ENCODE data around the gene HAUS1.
A peak's percentile ranks its signal among the peaks of the same experiment; 100 is the strongest.

The HAUS1 gene

GRCh38 chr18:46069524-46069923 lies 34.7 kb upstream of the HAUS1 start:
- Histone ChIP-seq H3K36me3 (ENCODE audit: control insufficient read depth, insufficient read depth, low read length) (no peaks in the 10 kb centered on the region), H3K27me3 (replicated peaks; ENCODE audit: control insufficient read depth, insufficient read depth, low read length, poor library complexity, severe bottlenecking) (no peaks in the 10 kb centered on the region), H3K4me3 (ENCODE audit: insufficient read depth, low read depth, low read length, poor library complexity, severe bottlenecking) (no peak overlapping the region), H3K27ac (ENCODE audit: insufficient read depth, low read length, poor library complexity, severe bottlenecking) (no peak overlapping the region), H3K9me3 (ENCODE audit: control insufficient read depth, low read length) (no peaks in the 10 kb centered on the region), H3K4me1 (ENCODE audit: control insufficient read depth, insufficient read depth, low read length, poor library complexity, severe bottlenecking) (peaks cover 22% of the 10 kb centered on the region)
- DNase-seq: no peak

- no peaks in the 10 kb centered on the region for H3K36me3 ChIP-seq (ENCODE audit: control insufficient read depth, insufficient read depth, low read length)
- no peak overlapping the region for H3K27ac ChIP-seq (ENCODE audit: insufficient read depth, low read length, poor library complexity, severe bottlenecking)
- no peaks in the 10 kb centered on the region for H3K9me3 ChIP-seq (ENCODE audit: control insufficient read depth, low read length)
- no peaks in the 10 kb centered on the region for H3K27me3 ChIP-seq (replicated peaks; ENCODE audit: control insufficient read depth, insufficient read depth, low read length, poor library complexity, severe bottlenecking)
- H3K4me3 ChIP-seq (ENCODE audit: insufficient read depth, low read depth, low read length, poor library complexity, severe bottlenecking): no peak overlapping the region
- DNase-seq: no peak
- peaks cover 22% of the 10 kb centered on the region for H3K4me1 ChIP-seq (ENCODE audit: control insufficient read depth, insufficient read depth, low read length, poor library complexity, severe bottlenecking)
These were observed 34.0 kb upstream of the HAUS1 start for GRCh38 chr18:46070232-46070631.

- Histone ChIP-seq H3K27ac (ENCODE audit: insufficient read depth, low read length, poor library complexity, severe bottlenecking) (peak overlapping the region; percentile 54), H3K36me3 (ENCODE audit: control insufficient read depth, insufficient read depth, low read length) (no peaks in the 10 kb centered on the region), H3K4me3 (ENCODE audit: insufficient read depth, low read depth, low read length, poor library complexity, severe bottlenecking) (peak overlapping the region; percentile 74), H3K27me3 (replicated peaks; ENCODE audit: control insufficient read depth, insufficient read depth, low read length, poor library complexity, severe bottlenecking) (no peaks in the 10 kb centered on the region), H3K9me3 (ENCODE audit: control insufficient read depth, low read length) (no peaks in the 10 kb centered on the region), H3K4me1 (ENCODE audit: control insufficient read depth, insufficient read depth, low read length, poor library complexity, severe bottlenecking) (peaks cover 22% of the 10 kb centered on the region)
- DNase-seq: no peak
These were observed 33.2 kb upstream of the HAUS1 start for GRCh38 chr18:46070815-46071652.

GRCh38 chr18:46071653-46072375 lies 32.4 kb upstream of the HAUS1 start, which contains the start of gene PSTPIP2:
Gene PSTPIP2, minus strand, starts transcription at chr18:46072260. Its CDS starts 72 bp downstream, at chr18:46072188.
- no peaks in the 10 kb centered on the region for H3K36me3 ChIP-seq (ENCODE audit: control insufficient read depth, insufficient read depth, low read length)
- H3K27ac ChIP-seq (ENCODE audit: insufficient read depth, low read length, poor library complexity, severe bottlenecking): peak within 1 kb of the TSS; percentile 54
- H3K4me3 ChIP-seq (ENCODE audit: insufficient read depth, low read depth, low read length, poor library complexity, severe bottlenecking): peak within 1 kb of the TSS; percentile 74
- DNase-seq: peak; percentile 28 to 41 (median 33)
- no peaks in the 10 kb centered on the region for H3K9me3 ChIP-seq (ENCODE audit: control insufficient read depth, low read length)
- H3K27me3 ChIP-seq (replicated peaks; ENCODE audit: control insufficient read depth, insufficient read depth, low read length, poor library complexity, severe bottlenecking): no peaks in the 10 kb centered on the region
- H3K4me1 ChIP-seq (ENCODE audit: control insufficient read depth, insufficient read depth, low read length, poor library complexity, severe bottlenecking): peaks cover 22% of the 10 kb centered on the region

- H3K36me3 ChIP-seq (ENCODE audit: control insufficient read depth, insufficient read depth, low read length): no peaks in the 10 kb centered on the region
- peak overlapping the region; percentile 74 for H3K4me3 ChIP-seq (ENCODE audit: insufficient read depth, low read depth, low read length, poor library complexity, severe bottlenecking)
- H3K9me3 ChIP-seq (ENCODE audit: control insufficient read depth, low read length): no peaks in the 10 kb centered on the region
- H3K4me1 ChIP-seq (ENCODE audit: control insufficient read depth, insufficient read depth, low read length, poor library complexity, severe bottlenecking): peaks cover 22% of the 10 kb centered on the region
- peak overlapping the region; percentile 54 for H3K27ac ChIP-seq (ENCODE audit: insufficient read depth, low read length, poor library complexity, severe bottlenecking)
- H3K27me3 ChIP-seq (replicated peaks; ENCODE audit: control insufficient read depth, insufficient read depth, low read length, poor library complexity, severe bottlenecking): no peaks in the 10 kb centered on the region
- DNase-seq: no peak
These were observed 31.8 kb upstream of the HAUS1 start for GRCh38 chr18:46072376-46072867.

GRCh38 chr18:46072959-46073358 lies 31.2 kb upstream of the HAUS1 start:
- Histone ChIP-seq H3K27ac (ENCODE audit: insufficient read depth, low read length, poor library complexity, severe bottlenecking) (no peak overlapping the region), H3K36me3 (ENCODE audit: control insufficient read depth, insufficient read depth, low read length) (no peaks in the 10 kb centered on the region), H3K27me3 (replicated peaks; ENCODE audit: control insufficient read depth, insufficient read depth, low read length, poor library complexity, severe bottlenecking) (no peaks in the 10 kb centered on the region), H3K4me1 (ENCODE audit: control insufficient read depth, insufficient read depth, low read length, poor library complexity, severe bottlenecking) (peaks cover 22% of the 10 kb centered on the region), H3K9me3 (ENCODE audit: control insufficient read depth, low read length) (no peaks in the 10 kb centered on the region), H3K4me3 (ENCODE audit: insufficient read depth, low read depth, low read length, poor library complexity, severe bottlenecking) (peak overlapping the region; percentile 74)
- no peak for DNase-seq

GRCh38 chr18:46073474-46074331 lies 30.5 kb upstream of the HAUS1 start:
- peaks cover 22% of the 10 kb centered on the region for H3K4me1 ChIP-seq (ENCODE audit: control insufficient read depth, insufficient read depth, low read length, poor library complexity, severe bottlenecking)
- H3K27ac ChIP-seq (ENCODE audit: insufficient read depth, low read length, poor library complexity, severe bottlenecking): no peak overlapping the region
- no peaks in the 10 kb centered on the region for H3K27me3 ChIP-seq (replicated peaks; ENCODE audit: control insufficient read depth, insufficient read depth, low read length, poor library complexity, severe bottlenecking)
- no peaks in the 10 kb centered on the region for H3K9me3 ChIP-seq (ENCODE audit: control insufficient read depth, low read length)
- DNase-seq: peak in 1 of 3 donors; percentile 13
- no peaks in the 10 kb centered on the region for H3K36me3 ChIP-seq (ENCODE audit: control insufficient read depth, insufficient read depth, low read length)
- H3K4me3 ChIP-seq (ENCODE audit: insufficient read depth, low read depth, low read length, poor library complexity, severe bottlenecking): no peak overlapping the region

GRCh38 chr18:46079336-46079735 lies 24.8 kb upstream of the HAUS1 start:
- Histone ChIP-seq H3K27me3 (replicated peaks; ENCODE audit: control insufficient read depth, insufficient read depth, low read length, poor library complexity, severe bottlenecking) (no peaks in the 10 kb centered on the region), H3K4me1 (ENCODE audit: control insufficient read depth, insufficient read depth, low read length, poor library complexity, severe bottlenecking) (no peaks in the 10 kb centered on the region), H3K9me3 (ENCODE audit: control insufficient read depth, low read length) (no peaks in the 10 kb centered on the region), H3K4me3 (ENCODE audit: insufficient read depth, low read depth, low read length, poor library complexity, severe bottlenecking) (no peak overlapping the region), H3K36me3 (ENCODE audit: control insufficient read depth, insufficient read depth, low read length) (peaks cover 26% of the 10 kb centered on the region), H3K27ac (ENCODE audit: insufficient read depth, low read length, poor library complexity, severe bottlenecking) (no peak overlapping the region)
- DNase-seq: no peak

GRCh38 chr18:46080156-46080555 lies 24.0 kb upstream of the HAUS1 start:
- peaks cover 34% of the 10 kb centered on the region for H3K36me3 ChIP-seq (ENCODE audit: control insufficient read depth, insufficient read depth, low read length)
- H3K9me3 ChIP-seq (ENCODE audit: control insufficient read depth, low read length): no peaks in the 10 kb centered on the region
- no peaks in the 10 kb centered on the region for H3K27me3 ChIP-seq (replicated peaks; ENCODE audit: control insufficient read depth, insufficient read depth, low read length, poor library complexity, severe bottlenecking)
- H3K4me3 ChIP-seq (ENCODE audit: insufficient read depth, low read depth, low read length, poor library complexity, severe bottlenecking): no peak overlapping the region
- no peaks in the 10 kb centered on the region for H3K4me1 ChIP-seq (ENCODE audit: control insufficient read depth, insufficient read depth, low read length, poor library complexity, severe bottlenecking)
- H3K27ac ChIP-seq (ENCODE audit: insufficient read depth, low read length, poor library complexity, severe bottlenecking): no peak overlapping the region
- no peak for DNase-seq

All from effector memory CD4-positive, alpha-beta T cell (primary cell).